Smooth muscle cell (in vitro differentiated cells): ENCODE results near the gene FAM20C. TPM values are rescaled to one million over a fixed set of nuclear protein-coding genes. Genes with fewer than 3 reads are reported as not detected.

Experiments used
- DNase-seq: peaks from one replicate; lab custom pipeline; 2025; ENCODE audit not compliant: unreplicated experiment; lab: John Stamatoyannopoulos, UW
- H2AFZ ChIP-seq: fragments of 200-600 bp; sonication (generic); 2 replicates; pipeline ENCODE4 v1.6.0; 2016; ENCODE audit warnings: antibody characterized with exemption, low read depth, mild to moderate bottlenecking
- H3F3A ChIP-seq: fragments of 200-600 bp; sonication (generic); 2 replicates; pipeline ENCODE4 v1.6.0; 2017; ENCODE audit warnings: antibody characterized with exemption, low read depth
- H3K27ac ChIP-seq: fragments of 200-600 bp; sonication (generic); 2 replicates; pipeline ENCODE4 v1.5.1; 2016; ENCODE audit warnings: low read depth, mild to moderate bottlenecking
- H3K27me3 ChIP-seq: fragments of 200-600 bp; sonication (generic); 2 replicates; pipeline ENCODE4 v1.6.1; 2016; ENCODE audit warnings: low read depth, mild to moderate bottlenecking
- H3K36me3 ChIP-seq: fragments of 200-600 bp; sonication (generic); 2 replicates; pipeline ENCODE4 v1.5.1; 2016; ENCODE audit warnings: low read depth
- H3K4me1 ChIP-seq: fragments of 200-600 bp; sonication (generic); 2 replicates; pipeline ENCODE4 v1.5.1; 2016; ENCODE audit warnings: low read depth
- H3K4me2 ChIP-seq: fragments of 200-600 bp; sonication (generic); 2 replicates; pipeline ENCODE4 v1.6.0; 2016; ENCODE audit warnings: mild to moderate bottlenecking
- H3K4me3 ChIP-seq: fragments of 200-600 bp; sonication (generic); 2 replicates; pipeline ENCODE4 v1.5.1; 2016; ENCODE audit warnings: mild to moderate bottlenecking
- H3K79me2 ChIP-seq: fragments of 200-600 bp; sonication (generic); 2 replicates; pipeline ENCODE4 v1.6.0; 2016; ENCODE audit warnings: low read depth, mild to moderate bottlenecking
- H3K9ac ChIP-seq: fragments of 200-600 bp; sonication (generic); 2 replicates; pipeline ENCODE4 v1.6.0; 2016; ENCODE audit warnings: low read depth
- H3K9me3 ChIP-seq: fragments of 200-600 bp; sonication (generic); replicated peaks from 2 replicates; pipeline ENCODE4 v1.5.1; 2016; ENCODE audit warnings: low read depth
- H4K20me1 ChIP-seq: fragments of 200-600 bp; sonication (generic); 2 replicates; pipeline ENCODE4 v1.6.0; 2016; ENCODE audit warnings: low read depth
- CTCF ChIP-seq: fragments of 200-600 bp; sonication (generic); IDR thresholded peaks from 2 replicates; pipeline ENCODE4 v1.5.1; 2017; ENCODE audit warnings: borderline replicate concordance, mild to moderate bottlenecking, antibody characterized with exemption; ENCODE audit not compliant: insufficient read depth, poor library complexity, severe bottlenecking
- WGBS: methylation state at CpG from one replicate; pipeline ENCODE4 v1.1.7; 2016; ENCODE audit warnings: low lambda C conversion rate; 5-methylcytosine and 5-hydroxymethylcytosine counted together
- polyA plus RNA-seq: library from polyadenylated mRNA; unstranded; fragments of >200 nt; fragmentation: Nextera tagmentation; extraction: Ambion mirVana; gene quantifications from 2 replicates; pipeline ENCODE4 v1.2.1, GENCODE V29; 2016
- total RNA-seq: library from RNA; depleted of rRNA; stranded (reverse); fragments of >200 nt; gene quantifications from 2 replicates; pipeline ENCODE4 v1.2.3, GENCODE V29; 2014

Gene FAM20C
- total and polyA plus RNA-seq, 2 experiments from 2014 or later = 5.6 to 6.2 TPM

GRCh38 chr7:255038-255435 lies 62.7 kb downstream of the FAM20C start:
- Histone ChIP-seq H3K36me3 (no peaks in the 10 kb centered on the region), H3K4me3 (no peak overlapping the region), H3F3A (no peaks in the 10 kb centered on the region), H4K20me1 (no peaks in the 10 kb centered on the region), H3K27me3 (no peaks in the 10 kb centered on the region), H3K79me2 (no peaks in the 10 kb centered on the region), H3K9me3 (no peaks in the 10 kb centered on the region), H2AFZ (no peak overlapping the region), H3K4me2 (no peak overlapping the region), H3K9ac (no peak overlapping the region), H3K4me1 (no peaks in the 10 kb centered on the region), H3K27ac (no peak overlapping the region)
- 96% methylated on average over 19 of the region's 19 CpGs for WGBS
- no peak for DNase-seq
- TF ChIP-seq CTCF = no peak

GRCh38 chr7:255721-256361 lies 63.5 kb downstream of the FAM20C start:
- no peaks in the 10 kb centered on the region for H3K9me3 ChIP-seq
- no peaks in the 10 kb centered on the region for H4K20me1 ChIP-seq
- no peak for DNase-seq
- no peak overlapping the region for H3K27ac ChIP-seq
- TF ChIP-seq CTCF = no peak
- no peaks in the 10 kb centered on the region for H3K79me2 ChIP-seq
- no peaks in the 10 kb centered on the region for H3K27me3 ChIP-seq
- no peak overlapping the region for H3K4me2 ChIP-seq
- 95% methylated on average over 43 of the region's 44 CpGs for WGBS
- no peaks in the 10 kb centered on the region for H3F3A ChIP-seq
- H3K4me1 ChIP-seq = no peaks in the 10 kb centered on the region
- H3K36me3 ChIP-seq = no peaks in the 10 kb centered on the region
- no peak overlapping the region for H3K9ac ChIP-seq
- H3K4me3 ChIP-seq = no peak overlapping the region
- H2AFZ ChIP-seq = no peak overlapping the region

- Histone ChIP-seq H3K9ac (no peak overlapping the region), H3K4me2 (no peak overlapping the region), H3K79me2 (no peaks in the 10 kb centered on the region), H3F3A (no peaks in the 10 kb centered on the region), H3K4me1 (no peaks in the 10 kb centered on the region), H3K27ac (no peak overlapping the region), H3K9me3 (no peaks in the 10 kb centered on the region), H4K20me1 (no peaks in the 10 kb centered on the region), H3K4me3 (no peak overlapping the region), H3K27me3 (no peaks in the 10 kb centered on the region), H3K36me3 (no peaks in the 10 kb centered on the region), H2AFZ (no peak overlapping the region)
- no peak for TF ChIP-seq CTCF
- no peak for DNase-seq
- 96% methylated on average over 38 of the region's 38 CpGs for WGBS
Measured at GRCh38 chr7:256461-256940, 64.1 kb downstream of the FAM20C start.
